ENCODE results near the gene CDHR3. TPM values are rescaled to one million over a fixed set of nuclear protein-coding genes. Genes with fewer than 3 reads are reported as not detected.

CDHR3 gene
- total and polyA plus RNA-seq, 10 of the 15 experiments (the other 5 are each of a cell fraction or from before 2014, with no cell fraction given): 0.06 to 0.11 TPM; not detected in 8

- in situ Hi-C loops (cut with MboI): no loop called here
Observed at GRCh38 chr7:106065575-106066500, 102.8 kb downstream of the CDHR3 start.

More at GRCh38 chr7:106065575-106066500, 102.8 kb downstream of the CDHR3 start:
- BruUV-seq (replicated peaks): no TSS peak
- H3K27me3 ChIP-seq (replicated peaks in 1 of 2; ENCODE audit: control insufficient read depth in 2 of 2, insufficient read depth in 2 of 2, low read length in 1 of 2): no peaks in the 10 kb centered on the region
- no peak overlapping the region for H3K27ac ChIP-seq (ENCODE audit: control insufficient read depth, insufficient read depth)
- no peak overlapping the region for H3K9ac ChIP-seq (ENCODE audit: control insufficient read depth, insufficient read depth, low read length)
- H3K36me3 ChIP-seq (ENCODE audit: control insufficient read depth in 2 of 2, insufficient read depth in 2 of 2, low read length in 1 of 2): no peaks in the 10 kb centered on the region
- SMC1A ChIA-PET (ENCODE audit: uncharacterized antibody, unreplicated experiment): interaction anchor here (0.6 to 1.4 kb wide), 5 partner anchors 7 to 38 kb away, joined by 3 to 4 read pairs (median 3); no protein-coding TSS in a partner anchor
- intact Hi-C loops (cut with micrococcal nuclease; ENCODE audit: unreplicated experiment): no loop called here
- H3K79me2 ChIP-seq (ENCODE audit: control insufficient read depth, insufficient read depth, low read length): no peaks in the 10 kb centered on the region; the same call in 1 of the 2 replicates
- TF ChIP-seq MYB (IDR thresholded peaks at IDR 0.05; ENCODE audit: borderline replicate concordance, low read depth, low read length): no peak
- TF ChIP-seq IRF3 (IDR thresholded peaks at IDR 0.05): no peak
- H4K20me1 ChIP-seq (ENCODE audit: control insufficient read depth, insufficient read depth): no peaks in the 10 kb centered on the region
- POLR2A ChIA-PET: no interaction called here
- no peak overlapping the region for H2AFZ ChIP-seq (ENCODE audit: control insufficient read depth, low read depth, low read length)
- no peak overlapping the region for H3K4me3 ChIP-seq
- RAD21 ChIA-PET (ENCODE audit: unreplicated experiment): no interaction called here
- FAIRE-seq (no peak), DNase-seq (ENCODE audit: low read depth, low spot score) (no peak), ATAC-seq (no peak)
- peaks cover 13% of the 10 kb centered on the region; the same call in 2 of the 3 replicates for H3K9me3 ChIP-seq (replicated peaks; ENCODE audit: control insufficient read depth, insufficient read depth, low read length)
- H3K4me1 ChIP-seq (ENCODE audit: control insufficient read depth, insufficient read depth, low read length): peaks cover 61% of the 10 kb centered on the region
- H3K4me2 ChIP-seq (ENCODE audit: control insufficient read depth, insufficient read depth): no peak overlapping the region
- CTCF ChIA-PET: interaction anchor here (1.8 kb wide), 1 partner anchor 88 kb away, joined by 5 read pairs; no protein-coding TSS in a partner anchor
- WGBS (ENCODE audit: insufficient coverage, insufficient replicate concordance, low lambda C conversion rate, missing lambda C conversion rate): 88% methylated on average over 26 of the region's 26 CpGs

All from GM12878 (cell line).